Measurements from ENCODE around the gene GSAP.
A peak's percentile ranks its signal among the peaks of the same experiment; 100 is the strongest.

Gene GSAP

DNA sequence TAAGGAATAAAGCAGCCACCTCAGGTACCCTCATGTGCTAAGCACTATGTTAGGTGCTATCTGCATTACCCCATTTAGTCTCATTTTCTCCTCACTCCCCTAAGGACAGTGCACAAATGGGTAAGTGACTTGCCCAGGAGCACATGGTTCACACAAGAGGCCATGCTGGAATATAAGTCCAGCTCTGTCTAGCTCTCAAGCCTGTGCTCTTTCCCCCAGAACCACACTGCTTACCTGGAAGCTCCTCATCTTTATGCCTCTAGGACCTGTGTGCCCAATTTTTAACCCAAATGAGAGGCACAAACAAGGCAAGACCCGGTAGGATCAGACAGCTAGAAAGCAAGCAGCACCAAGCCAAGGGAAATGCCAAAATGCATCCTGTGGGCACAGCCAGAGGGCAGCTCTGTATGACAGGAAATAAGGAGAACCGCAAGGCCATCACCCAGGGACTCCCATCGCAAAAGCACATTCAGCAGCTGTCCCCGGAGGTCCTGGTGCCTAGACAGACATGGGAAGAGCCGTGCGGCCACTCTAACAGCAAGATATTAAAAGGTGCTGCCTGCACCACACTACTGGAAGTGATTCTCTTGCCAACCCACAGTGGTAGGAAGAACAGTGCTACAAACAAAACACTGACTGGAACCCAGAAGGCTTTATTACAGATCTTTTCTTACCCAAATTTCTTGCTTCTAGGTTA, 88.1 kb downstream of the GSAP start:
- DNase-seq (ENCODE audit: low spot score), result no peak

DNA sequence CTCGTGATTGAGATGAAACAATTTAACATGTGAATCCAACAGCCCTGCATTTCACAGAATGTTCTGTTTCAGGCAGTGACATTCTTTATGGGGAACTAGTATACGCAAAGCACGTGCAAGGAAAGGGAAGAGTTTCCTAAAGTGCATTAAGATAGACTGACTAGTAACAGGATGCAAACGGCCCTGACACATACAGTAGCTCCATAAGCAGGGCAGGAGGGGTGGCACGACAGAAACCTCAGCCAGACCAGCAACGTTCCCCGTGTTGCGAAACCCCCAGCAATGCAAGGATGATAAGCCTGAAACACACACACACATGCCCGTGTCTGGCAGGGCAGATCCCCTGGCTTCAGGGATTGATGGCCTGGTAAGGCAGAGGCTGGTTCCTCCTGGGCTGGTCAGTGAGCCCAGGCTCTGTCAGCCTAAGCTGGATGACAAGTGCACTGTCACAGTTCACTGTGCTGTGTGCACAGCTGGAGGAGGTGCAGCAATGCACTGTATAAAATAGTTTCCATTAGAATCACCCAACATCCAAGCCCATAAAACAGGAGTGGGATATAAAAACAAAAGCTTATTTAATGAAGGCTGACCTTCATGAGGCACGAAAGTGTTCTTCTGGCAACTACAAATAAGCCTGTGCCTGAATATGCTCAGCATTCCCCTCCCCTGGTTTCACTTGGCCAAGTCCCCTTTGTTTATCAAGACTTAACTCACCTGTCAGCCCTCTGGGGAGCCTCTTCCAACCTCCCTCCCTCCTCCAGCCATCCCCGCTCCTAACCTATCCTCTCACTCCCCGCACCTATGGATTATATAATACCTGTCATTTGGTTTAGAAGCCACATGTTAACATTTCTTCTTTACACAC, 88.8 kb downstream of the GSAP start:
- peak; percentile 61 for DNase-seq (ENCODE audit: low spot score)

GRCh38 chr7:77326131-77326530, 90.0 kb downstream of the GSAP start:
- no peak for DNase-seq (ENCODE audit: low spot score)

- DNase-seq (ENCODE audit: low spot score), result no peak
Observed at GRCh38 chr7:77321300-77321699, 94.8 kb downstream of the GSAP start.

DNA sequence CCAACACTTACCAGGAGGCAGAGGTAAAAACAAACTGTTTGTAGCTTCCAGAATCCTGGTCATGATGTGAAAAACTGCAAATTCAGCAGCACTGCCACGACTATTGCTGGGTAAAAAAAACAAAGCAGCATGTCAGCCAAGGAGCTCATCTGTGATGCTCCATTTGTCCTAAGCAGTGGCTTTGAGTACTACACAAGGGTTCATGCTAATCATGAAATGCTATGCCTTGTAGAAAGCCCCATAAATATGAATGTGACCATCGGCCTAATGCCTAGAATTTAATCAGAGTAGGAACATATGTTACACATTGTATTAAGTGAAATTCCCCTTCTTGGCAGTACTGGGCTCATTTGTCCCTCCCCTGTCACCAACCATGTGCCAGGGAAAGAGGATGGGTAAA, 95.4 kb downstream of the GSAP start:
- DNase-seq (ENCODE audit: low spot score), result no peak

DNA sequence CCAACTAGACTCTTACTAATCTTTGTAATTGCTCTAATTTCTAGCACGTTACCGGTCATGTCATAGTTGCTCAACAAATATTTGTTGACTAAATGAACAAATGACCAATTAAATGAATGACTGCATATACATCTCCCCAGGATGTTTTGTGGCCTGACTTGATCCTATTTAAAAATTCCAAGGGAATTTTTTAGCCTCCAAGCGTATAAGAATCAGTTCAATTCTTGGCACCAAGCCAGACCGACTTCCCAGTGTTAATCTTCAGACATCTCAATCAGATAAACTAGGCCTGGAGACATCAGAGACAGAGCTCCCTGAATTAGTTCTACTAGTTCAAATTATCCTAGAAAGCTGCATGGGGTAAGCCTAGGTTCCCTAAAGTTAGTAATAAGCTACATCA, 96.0 kb downstream of the GSAP start:
- no peak for DNase-seq (ENCODE audit: low spot score)

DNA sequence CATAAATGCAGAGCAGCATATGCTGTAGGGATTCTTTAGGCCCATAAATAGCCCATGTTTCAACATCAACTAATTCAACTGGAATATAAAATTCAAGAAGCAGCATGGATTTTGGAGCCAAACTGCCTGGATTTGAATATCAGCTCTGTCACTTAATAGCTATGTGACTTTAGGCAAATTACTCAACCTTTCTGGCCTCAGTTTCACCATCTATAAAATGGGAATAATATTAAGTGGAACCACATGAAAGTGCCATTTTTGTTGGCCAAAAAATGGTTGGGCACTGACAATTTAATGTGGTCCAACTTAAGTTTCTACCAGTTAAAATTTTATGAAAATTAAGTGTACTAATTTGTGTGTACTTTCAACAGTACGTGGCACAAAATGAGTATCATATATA, 98.1 kb downstream of the GSAP start:
- DNase-seq (ENCODE audit: low spot score), result no peak

DNA sequence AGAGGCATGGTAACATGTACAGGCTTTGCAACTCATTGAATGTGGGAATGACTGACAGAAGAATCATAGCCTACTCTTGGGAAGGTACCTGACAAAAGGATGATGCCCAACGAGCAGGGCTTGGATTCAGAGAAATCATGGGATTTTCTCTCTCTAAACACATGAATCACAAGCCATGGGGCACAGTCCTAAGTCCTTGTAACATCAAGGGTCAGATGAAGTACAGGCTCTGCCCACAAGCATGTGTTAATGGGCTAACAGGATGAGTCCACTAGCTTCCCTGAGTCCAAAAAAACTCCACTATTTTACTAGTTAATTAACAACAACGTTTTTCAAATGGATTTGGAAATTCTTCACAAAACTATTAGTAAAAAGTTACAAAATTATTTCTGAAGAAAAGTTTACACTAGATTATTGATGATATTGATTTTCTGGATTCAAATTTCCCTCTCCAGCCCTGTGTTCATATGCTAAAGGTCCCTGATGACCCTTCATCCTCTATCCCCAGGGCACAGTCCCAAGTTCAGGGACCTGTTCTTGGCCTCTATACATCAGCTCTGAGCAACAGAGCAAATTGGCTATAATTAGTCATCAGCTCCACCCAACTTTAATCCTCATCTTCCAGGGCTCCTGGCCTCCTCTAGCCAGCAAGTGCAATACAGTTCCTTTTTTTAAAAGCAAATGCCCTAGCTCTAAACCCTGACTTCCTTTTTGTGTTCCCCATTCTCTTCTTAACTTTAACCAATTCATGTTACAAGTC, 99.8 kb downstream of the GSAP start:
- no peak for DNase-seq (ENCODE audit: low spot score)

DNA sequence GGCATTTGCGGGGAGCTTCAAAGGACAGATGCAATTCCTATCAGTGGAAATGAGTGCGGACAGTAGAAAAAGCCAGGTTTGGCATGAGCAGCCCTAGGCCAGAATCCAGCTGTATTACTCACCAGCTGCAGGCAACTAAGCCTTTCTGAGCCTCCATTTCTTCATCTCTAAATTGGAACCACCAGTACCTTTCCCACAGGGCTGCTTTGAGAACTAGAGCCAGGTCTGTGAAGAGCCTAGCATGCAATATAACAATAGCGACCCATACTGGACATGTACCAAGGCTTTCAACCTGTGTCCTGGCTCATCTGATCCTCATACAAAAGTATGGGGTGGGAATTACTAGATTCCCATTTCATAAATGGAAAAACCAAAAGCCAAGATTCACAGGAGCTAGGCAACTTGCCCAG, 101.0 kb downstream of the GSAP start:
- peak; percentile 63 for DNase-seq (ENCODE audit: low spot score)

DNA sequence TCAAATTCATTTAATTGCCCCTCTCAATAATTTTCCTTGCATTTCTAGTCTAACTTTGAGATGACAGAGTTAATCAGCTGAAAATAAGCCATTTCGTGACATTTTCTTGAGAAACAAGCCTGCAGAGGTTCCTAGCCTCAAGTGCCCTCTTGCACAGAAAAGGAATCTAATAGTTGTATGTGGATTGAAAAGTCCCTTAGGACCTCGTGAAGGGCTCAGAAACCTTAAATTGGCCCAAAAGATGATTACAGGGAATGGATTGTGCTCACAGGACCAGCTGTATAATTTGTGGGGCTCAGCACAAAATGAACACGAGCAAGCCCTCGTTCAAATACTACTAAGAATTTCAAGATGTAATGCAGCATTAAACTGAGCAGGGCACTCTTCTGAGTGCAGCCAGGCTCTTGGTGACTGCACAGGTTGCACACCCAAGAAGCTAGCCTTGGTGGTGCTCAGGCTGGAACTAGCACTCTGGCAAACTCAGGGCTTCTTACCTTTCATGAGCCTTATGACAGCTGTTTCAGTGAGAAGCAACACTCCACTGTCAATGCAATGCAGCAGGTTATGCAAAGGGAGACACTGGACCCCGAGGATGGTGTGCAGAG, 102.2 kb downstream of the GSAP start:
- no peak for DNase-seq (ENCODE audit: low spot score)

- DNase-seq (ENCODE audit: low spot score), result no peak
Observed at GRCh38 chr7:77313085-77313484, 103.1 kb downstream of the GSAP start.

DNA sequence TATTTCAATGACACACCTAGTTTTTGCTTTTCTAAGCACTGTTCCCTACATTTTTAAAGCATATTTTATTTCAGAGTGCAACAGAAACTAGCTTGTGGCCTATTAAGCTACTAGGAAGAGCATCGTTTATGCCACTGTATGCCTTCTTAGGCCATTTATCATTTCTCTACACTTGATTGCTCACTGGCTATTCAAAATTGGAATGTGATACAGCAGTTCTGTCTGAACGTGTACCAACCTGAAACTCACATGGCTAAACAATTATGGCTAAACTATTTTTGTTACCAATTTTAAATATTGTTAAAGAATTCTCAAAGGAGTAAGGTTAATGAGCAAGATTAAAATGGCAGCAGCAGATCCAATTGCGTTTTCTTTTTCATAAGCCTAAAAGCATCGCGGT, 105.2 kb downstream of the GSAP start:
- DNase-seq (ENCODE audit: low spot score), result no peak

- no peak for DNase-seq (ENCODE audit: low spot score)
Observed at GRCh38 chr7:77309714-77310220, 106.4 kb downstream of the GSAP start.

DNA sequence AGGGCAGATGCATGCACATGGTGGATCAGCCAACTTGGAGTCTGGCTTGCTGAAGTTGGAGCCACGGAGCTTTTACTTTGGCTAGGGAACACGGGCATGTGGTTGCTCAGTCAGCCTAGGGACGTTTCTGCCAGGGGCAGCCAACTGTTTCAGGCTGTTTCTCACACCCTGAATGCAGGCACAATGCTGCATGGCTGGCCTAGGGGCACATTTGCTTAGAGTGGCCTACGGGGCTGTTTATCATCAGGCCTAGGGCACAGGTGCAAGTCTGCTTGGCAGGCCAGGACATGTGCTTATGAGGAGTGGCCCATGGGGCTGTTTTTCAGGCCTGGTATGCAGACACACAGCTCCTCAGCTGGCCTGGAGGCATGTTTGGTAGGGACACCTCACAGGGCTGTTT, 107.4 kb downstream of the GSAP start:
- no peak for DNase-seq (ENCODE audit: low spot score)

GRCh38 chr7:77306231-77307067, 109.7 kb downstream of the GSAP start:
- DNase-seq (ENCODE audit: low spot score), result no peak

DNA sequence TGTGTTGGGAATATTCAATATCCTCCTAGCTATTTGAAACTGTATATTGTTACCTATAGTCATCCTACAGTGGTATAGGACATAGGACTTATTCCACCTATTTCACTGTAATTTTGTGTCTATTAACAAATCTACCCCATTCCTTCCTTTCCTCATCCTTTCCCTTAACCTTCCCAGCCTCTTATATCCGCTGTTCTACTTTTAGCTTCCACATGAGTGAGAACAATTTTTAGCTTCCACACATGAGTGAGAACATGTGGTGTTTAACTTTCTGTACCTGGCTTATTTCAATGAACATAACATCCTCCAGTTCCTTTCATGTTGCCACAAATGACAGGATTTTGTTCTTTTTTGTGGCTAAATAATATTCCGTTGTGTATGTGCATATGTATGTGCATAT, 120.6 kb downstream of the GSAP start:
- DNase-seq (ENCODE audit: low spot score), result no peak

GRCh38 chr7:77293046-77293445, 123.1 kb downstream of the GSAP start:
- no peak for DNase-seq (ENCODE audit: low spot score)

DNA sequence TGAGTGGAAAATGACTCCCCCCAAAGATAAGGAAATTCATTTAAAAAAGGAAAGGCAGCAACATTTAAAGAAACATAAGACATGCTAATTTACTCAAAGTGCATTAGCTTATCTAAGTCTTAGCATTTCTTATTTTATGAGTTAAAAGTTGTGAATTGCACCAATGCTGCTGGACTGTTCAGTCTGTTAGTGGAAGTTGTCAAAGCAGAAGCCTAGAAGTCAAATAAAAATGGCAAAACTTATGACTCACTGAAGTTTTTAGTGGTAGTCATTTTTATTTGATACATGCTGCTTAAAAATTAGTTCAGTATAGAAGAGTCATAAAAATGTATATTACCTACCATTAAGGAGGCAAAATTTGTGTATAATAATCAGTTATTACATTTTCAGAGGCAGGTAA, 125.7 kb downstream of the GSAP start:
- no peak for DNase-seq (ENCODE audit: low spot score)

DNA sequence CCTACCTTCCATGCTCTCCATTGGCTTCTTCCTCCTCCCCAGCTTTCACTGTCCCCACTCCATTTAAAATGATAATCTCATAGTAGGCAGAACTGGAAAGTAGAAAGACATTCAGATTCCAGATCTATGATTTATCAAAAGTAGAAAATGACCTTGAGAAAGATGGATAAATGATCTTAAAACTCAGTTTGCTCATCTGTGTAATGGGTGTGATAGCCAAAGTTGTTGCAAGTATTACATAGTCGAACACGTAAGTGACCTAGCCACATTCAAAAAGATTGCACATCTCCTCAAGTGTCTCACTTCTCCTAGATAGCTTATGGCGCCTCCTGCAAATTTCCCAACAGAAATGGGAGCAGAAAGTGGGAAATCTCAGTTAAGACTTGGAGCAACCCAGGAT, 126.8 kb downstream of the GSAP start:
- DNase-seq (ENCODE audit: low spot score), result no peak

- DNase-seq (ENCODE audit: low spot score), result no peak
Observed at GRCh38 chr7:77288676-77289320, 127.4 kb downstream of the GSAP start.

DNA sequence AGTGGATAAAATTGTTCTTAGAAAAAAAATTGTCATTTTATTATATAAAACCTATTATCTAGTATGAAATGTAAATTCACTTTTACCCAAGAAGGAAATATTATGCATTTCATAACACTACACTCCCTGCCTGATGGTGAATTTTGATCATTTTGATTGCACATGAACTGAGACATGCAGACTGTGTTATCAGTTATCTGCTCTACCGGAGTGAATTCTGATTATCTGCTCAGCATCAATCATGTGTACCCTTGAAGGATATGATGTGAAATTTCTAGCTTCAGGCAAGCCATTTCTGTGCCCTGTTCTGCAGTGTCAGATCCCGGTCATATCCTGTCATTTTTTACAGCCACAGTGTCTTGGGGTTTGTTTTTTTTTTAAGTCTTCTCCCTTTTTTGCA, 131.5 kb downstream of the GSAP start:
- DNase-seq (ENCODE audit: low spot score), result no peak

Measured in AG20443 (cell line).